Measurements from ENCODE around the gene ANKHD1. TPM values are rescaled to one million over a fixed set of nuclear protein-coding genes. Genes with fewer than 3 reads are reported as not detected.
A peak's percentile ranks its signal among the peaks of the same experiment; 100 is the strongest.

Gene ANKHD1
- total RNA-seq, 1 experiment from 2014 or later: 113 TPM

DNA sequence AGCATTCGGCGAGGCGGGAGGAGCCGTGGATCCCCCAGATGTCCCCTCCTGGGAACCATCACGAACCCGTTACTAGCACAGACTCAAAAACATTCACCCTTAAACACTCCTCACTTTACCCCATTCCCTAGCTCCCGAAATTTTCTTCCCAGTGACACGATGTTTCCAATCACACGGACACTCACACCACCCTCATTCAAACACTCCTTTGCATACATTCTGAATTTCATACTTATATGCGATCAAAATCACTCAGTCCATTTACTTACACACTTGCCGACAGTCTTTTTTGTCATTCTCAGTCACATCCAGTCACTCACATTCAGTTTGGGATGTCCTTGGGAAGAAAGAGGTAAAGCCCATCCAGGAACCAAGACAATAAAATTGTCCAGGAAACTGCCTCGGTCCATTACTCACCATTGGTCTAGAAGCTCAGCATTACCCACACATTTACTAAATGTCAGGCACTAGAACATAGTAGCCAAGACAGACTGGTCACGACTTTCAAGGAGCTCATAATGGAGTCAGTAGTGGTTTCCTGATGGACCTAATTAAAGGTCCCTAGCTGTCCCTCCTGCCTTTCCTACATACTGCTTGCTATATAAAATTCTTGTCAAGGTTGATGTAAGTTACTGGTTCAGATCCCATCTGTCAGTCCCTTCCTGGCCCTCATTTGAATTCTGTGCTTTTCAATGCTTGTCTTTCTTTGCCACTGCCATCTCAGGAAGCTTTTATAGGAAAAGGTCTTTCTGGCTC is 163.6 kb downstream of the ANKHD1 start:
- peaks cover 19% of the 10 kb centered on the region for H3K4me1 Mint-ChIP-seq
- ATAC-seq (no peak), DNase-seq (ENCODE audit: low spot score) (no peak)
- H3K27ac Mint-ChIP-seq: peak overlapping the region; percentile 73
- H3K4me3 Mint-ChIP-seq: peak overlapping the region; percentile 88
- POLR2A ChIA-PET: interaction anchor here (1.0 to 4.4 kb wide), 2 partner anchors 8 to 17 kb away, joined by 3 to 29 read pairs; partner anchors contain the start of genes EIF4EBP3 and SRA1
- peaks cover 20% of the 10 kb centered on the region for H3K36me3 Mint-ChIP-seq
- H3K9me3 Mint-ChIP-seq: no peaks in the 10 kb centered on the region
- peaks cover 3% of the 10 kb centered on the region; the same call in 1 of the 2 replicates for H3K27me3 Mint-ChIP-seq (ENCODE audit: low read depth)
- TF ChIP-seq SOX15 (CRISPR knock-in tag; IDR thresholded peaks at IDR 0.05) (no peak), GTF2I (CRISPR knock-in tag; conservative IDR thresholded peaks at IDR 0.05) (no peak), FOXP1 (CRISPR knock-in tag; IDR thresholded peaks at IDR 0.05; ENCODE audit: borderline replicate concordance) (no peak), JAZF1 (CRISPR knock-in tag; IDR thresholded peaks at IDR 0.05) (no peak), ETV6 (CRISPR knock-in tag; IDR thresholded peaks at IDR 0.05) (no peak), ATF1 (CRISPR knock-in tag; IDR thresholded peaks at IDR 0.05) (no peak), ZNF396 (CRISPR knock-in tag; IDR thresholded peaks at IDR 0.05; ENCODE audit: borderline replicate concordance) (no peak), IRF1 (CRISPR knock-in tag; IDR thresholded peaks at IDR 0.05) (no peak), OVOL2 (CRISPR knock-in tag; IDR thresholded peaks at IDR 0.05; ENCODE audit: borderline replicate concordance) (no peak), TP53 (CRISPR knock-in tag; IDR thresholded peaks at IDR 0.05) (no peak), NR3C1 (CRISPR knock-in tag; conservative IDR thresholded peaks at IDR 0.05; ENCODE audit: low read depth) (no peak), TEAD4 (CRISPR knock-in tag; IDR thresholded peaks at IDR 0.05) (no peak), ESRRA (CRISPR knock-in tag; IDR thresholded peaks at IDR 0.05; ENCODE audit: borderline replicate concordance) (no peak)
- TF ChIP-seq, protein P1, sequence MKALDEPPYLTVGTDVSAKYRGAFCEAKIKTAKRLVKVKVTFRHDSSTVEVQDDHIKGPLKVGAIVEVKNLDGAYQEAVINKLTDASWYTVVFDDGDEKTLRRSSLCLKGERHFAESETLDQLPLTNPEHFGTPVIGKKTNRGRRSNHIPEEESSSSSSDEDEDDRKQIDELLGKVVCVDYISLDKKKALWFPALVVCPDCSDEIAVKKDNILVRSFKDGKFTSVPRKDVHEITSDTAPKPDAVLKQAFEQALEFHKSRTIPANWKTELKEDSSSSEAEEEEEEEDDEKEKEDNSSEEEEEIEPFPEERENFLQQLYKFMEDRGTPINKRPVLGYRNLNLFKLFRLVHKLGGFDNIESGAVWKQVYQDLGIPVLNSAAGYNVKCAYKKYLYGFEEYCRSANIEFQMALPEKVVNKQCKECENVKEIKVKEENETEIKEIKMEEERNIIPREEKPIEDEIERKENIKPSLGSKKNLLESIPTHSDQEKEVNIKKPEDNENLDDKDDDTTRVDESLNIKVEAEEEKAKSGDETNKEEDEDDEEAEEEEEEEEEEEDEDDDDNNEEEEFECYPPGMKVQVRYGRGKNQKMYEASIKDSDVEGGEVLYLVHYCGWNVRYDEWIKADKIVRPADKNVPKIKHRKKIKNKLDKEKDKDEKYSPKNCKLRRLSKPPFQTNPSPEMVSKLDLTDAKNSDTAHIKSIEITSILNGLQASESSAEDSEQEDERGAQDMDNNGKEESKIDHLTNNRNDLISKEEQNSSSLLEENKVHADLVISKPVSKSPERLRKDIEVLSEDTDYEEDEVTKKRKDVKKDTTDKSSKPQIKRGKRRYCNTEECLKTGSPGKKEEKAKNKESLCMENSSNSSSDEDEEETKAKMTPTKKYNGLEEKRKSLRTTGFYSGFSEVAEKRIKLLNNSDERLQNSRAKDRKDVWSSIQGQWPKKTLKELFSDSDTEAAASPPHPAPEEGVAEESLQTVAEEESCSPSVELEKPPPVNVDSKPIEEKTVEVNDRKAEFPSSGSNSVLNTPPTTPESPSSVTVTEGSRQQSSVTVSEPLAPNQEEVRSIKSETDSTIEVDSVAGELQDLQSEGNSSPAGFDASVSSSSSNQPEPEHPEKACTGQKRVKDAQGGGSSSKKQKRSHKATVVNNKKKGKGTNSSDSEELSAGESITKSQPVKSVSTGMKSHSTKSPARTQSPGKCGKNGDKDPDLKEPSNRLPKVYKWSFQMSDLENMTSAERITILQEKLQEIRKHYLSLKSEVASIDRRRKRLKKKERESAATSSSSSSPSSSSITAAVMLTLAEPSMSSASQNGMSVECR (CRISPR knock-in tag; IDR thresholded peaks at IDR 0.05; ENCODE audit: borderline replicate concordance): no peak
- TF ChIP-seq, protein P2, sequence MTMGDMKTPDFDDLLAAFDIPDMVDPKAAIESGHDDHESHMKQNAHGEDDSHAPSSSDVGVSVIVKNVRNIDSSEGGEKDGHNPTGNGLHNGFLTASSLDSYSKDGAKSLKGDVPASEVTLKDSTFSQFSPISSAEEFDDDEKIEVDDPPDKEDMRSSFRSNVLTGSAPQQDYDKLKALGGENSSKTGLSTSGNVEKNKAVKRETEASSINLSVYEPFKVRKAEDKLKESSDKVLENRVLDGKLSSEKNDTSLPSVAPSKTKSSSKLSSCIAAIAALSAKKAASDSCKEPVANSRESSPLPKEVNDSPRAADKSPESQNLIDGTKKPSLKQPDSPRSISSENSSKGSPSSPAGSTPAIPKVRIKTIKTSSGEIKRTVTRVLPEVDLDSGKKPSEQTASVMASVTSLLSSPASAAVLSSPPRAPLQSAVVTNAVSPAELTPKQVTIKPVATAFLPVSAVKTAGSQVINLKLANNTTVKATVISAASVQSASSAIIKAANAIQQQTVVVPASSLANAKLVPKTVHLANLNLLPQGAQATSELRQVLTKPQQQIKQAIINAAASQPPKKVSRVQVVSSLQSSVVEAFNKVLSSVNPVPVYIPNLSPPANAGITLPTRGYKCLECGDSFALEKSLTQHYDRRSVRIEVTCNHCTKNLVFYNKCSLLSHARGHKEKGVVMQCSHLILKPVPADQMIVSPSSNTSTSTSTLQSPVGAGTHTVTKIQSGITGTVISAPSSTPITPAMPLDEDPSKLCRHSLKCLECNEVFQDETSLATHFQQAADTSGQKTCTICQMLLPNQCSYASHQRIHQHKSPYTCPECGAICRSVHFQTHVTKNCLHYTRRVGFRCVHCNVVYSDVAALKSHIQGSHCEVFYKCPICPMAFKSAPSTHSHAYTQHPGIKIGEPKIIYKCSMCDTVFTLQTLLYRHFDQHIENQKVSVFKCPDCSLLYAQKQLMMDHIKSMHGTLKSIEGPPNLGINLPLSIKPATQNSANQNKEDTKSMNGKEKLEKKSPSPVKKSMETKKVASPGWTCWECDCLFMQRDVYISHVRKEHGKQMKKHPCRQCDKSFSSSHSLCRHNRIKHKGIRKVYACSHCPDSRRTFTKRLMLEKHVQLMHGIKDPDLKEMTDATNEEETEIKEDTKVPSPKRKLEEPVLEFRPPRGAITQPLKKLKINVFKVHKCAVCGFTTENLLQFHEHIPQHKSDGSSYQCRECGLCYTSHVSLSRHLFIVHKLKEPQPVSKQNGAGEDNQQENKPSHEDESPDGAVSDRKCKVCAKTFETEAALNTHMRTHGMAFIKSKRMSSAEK (CRISPR knock-in tag; IDR thresholded peaks at IDR 0.05; ENCODE audit: borderline replicate concordance): no peak
- TF ChIP-seq, protein P3, sequence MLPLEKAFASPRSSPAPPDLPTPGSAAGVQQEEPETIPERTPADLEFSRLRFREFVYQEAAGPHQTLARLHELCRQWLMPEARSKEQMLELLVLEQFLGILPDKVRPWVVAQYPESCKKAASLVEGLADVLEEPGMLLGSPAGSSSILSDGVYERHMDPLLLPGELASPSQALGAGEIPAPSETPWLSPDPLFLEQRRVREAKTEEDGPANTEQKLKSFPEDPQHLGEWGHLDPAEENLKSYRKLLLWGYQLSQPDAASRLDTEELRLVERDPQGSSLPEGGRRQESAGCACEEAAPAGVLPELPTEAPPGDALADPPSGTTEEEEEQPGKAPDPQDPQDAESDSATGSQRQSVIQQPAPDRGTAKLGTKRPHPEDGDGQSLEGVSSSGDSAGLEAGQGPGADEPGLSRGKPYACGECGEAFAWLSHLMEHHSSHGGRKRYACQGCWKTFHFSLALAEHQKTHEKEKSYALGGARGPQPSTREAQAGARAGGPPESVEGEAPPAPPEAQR (CRISPR knock-in tag; IDR thresholded peaks at IDR 0.05): no peak
- TF ChIP-seq, protein P4, sequence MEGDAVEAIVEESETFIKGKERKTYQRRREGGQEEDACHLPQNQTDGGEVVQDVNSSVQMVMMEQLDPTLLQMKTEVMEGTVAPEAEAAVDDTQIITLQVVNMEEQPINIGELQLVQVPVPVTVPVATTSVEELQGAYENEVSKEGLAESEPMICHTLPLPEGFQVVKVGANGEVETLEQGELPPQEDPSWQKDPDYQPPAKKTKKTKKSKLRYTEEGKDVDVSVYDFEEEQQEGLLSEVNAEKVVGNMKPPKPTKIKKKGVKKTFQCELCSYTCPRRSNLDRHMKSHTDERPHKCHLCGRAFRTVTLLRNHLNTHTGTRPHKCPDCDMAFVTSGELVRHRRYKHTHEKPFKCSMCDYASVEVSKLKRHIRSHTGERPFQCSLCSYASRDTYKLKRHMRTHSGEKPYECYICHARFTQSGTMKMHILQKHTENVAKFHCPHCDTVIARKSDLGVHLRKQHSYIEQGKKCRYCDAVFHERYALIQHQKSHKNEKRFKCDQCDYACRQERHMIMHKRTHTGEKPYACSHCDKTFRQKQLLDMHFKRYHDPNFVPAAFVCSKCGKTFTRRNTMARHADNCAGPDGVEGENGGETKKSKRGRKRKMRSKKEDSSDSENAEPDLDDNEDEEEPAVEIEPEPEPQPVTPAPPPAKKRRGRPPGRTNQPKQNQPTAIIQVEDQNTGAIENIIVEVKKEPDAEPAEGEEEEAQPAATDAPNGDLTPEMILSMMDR (IDR thresholded peaks at IDR 0.05): no peak
- CTCF ChIA-PET: interaction anchor here (1.4 kb wide), 1 partner anchor 74 kb away, joined by 6 read pairs; the partner anchor contains the start of gene TMCO6
